NCI-H345 treated with DMSO at 0.1 percent for 48 hours (cell line): ENCODE measurements around the gene MYL11.

ENCODE experiments used
- DNase-seq: peaks from one replicate; lab custom pipeline; 2025; ENCODE audit not compliant: unreplicated experiment; lab: John Stamatoyannopoulos, UW

The MYL11 gene

GRCh38 chr16:30416624-30417528 is 42.3 kb downstream of the MYL11 start:
- no peak for DNase-seq

GRCh38 chr16:30417529-30418349 is 43.1 kb downstream of the MYL11 start:
- peak; percentile 93 for DNase-seq

- no peak for DNase-seq
Observed at GRCh38 chr16:30418350-30419181, 44.0 kb downstream of the MYL11 start.

GRCh38 chr16:30421010-30421409 is 46.4 kb downstream of the MYL11 start:
- no peak for DNase-seq
